Jurkat, Clone E6-1 (cell line): ENCODE results near the gene RTL10.

Experiments used
- DNase-seq: peaks from one replicate; pipeline ENCODE4 v3.0.0-alpha.2; 2011; ENCODE audit warnings: low read depth, low spot score
- H3K4me3 ChIP-seq: 2 replicates; pipeline ENCODE4 v1.5.1; 2011; ENCODE audit warnings: mild to moderate bottlenecking, low read length, control low read depth, moderate library complexity

Gene RTL10

DNA sequence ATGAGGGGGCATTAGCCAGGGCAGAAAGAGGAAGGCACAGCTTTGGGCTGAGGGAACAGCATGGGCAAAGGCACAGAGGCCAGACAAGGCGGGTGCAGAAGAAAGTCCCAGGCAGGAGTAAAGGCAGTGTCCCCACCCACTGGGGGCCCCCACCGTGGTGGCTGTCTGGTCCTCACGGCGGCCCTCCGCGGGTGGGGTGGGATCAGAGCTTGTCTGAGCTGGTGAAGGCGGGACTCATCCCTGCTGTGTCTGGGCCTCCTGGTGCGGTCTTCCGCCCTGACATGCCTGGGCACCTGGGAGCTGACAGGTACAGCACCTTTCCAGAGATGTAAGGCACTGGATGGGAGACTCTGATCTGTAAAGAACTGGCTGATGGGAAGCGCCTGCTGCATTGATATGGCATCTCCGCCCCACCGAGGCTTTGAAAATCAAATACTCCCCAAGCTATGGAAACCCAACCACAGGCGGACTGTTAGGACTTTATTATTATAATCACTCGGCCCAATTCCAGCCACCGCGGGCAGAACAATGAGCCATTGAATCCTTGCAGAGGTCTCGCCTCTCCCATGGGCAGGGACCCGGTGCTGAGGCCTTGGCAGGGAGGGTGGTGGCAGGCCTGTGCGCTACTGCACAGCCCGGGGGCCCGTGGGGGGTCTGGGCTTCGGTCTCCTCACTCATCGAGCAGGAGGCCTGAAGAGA lies 14.2 kb upstream of the RTL10 start:
- no peak for DNase-seq
- no peak overlapping the region for H3K4me3 ChIP-seq

DNA sequence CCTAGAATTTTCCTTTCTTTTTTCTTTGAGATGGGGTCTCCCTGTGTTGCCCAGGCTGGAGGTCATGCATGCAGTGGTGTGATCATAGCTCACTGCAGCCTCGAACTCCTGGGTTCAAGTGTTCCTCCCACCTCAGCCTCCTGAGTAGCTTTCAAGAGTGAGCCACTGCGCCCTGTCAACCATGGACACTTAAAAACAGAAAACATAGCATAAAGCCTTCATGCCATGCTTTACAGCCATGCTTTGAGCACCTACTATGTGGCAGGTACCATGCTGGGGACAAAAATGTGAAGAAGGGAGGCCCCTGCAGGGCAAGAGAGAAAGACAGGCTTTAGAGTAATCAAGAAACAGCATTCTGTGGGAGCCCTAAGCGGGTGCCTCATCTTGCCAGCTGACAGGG lies 13.7 kb upstream of the RTL10 start:
- DNase-seq, result no peak
- H3K4me3 ChIP-seq, result no peak overlapping the region

DNA sequence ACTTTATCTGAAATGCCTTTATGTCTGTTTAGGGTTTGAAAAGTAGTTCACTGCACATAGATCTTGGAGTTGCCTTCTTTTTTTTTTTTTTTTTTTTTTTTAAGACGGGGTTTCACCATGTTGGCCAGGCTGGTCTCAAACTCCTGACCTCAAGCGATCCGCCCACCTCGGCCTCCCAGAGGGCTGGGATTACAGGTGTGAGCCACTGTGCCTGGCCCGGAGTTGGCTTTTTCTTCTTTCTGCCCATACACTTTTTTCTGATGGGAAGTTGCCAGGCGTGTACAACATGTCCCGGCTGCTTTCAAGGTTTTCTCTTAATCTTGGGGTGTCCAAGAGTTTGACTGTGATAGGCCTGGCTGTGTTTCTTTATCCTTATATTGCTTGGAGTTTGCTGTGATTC lies 12.9 kb upstream of the RTL10 start:
- no peak overlapping the region for H3K4me3 ChIP-seq
- DNase-seq, result no peak

DNA sequence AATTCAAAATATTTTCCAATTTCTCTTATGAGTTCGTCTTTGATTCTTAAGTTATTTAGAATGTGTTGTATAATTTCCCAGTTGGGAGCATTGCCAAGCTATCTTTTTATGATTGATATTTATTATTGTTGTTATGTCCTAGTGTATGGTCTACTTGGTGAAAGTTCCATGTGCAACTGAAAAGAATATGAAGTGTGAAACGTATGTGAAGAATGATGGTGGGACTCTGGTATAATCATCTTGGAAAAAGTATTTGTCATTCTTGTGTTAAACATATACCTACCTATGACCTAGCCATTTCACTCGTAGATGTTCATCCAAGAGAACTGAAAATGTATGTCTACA lies 12.0 kb upstream of the RTL10 start:
- H3K4me3 ChIP-seq, result no peak overlapping the region

DNA sequence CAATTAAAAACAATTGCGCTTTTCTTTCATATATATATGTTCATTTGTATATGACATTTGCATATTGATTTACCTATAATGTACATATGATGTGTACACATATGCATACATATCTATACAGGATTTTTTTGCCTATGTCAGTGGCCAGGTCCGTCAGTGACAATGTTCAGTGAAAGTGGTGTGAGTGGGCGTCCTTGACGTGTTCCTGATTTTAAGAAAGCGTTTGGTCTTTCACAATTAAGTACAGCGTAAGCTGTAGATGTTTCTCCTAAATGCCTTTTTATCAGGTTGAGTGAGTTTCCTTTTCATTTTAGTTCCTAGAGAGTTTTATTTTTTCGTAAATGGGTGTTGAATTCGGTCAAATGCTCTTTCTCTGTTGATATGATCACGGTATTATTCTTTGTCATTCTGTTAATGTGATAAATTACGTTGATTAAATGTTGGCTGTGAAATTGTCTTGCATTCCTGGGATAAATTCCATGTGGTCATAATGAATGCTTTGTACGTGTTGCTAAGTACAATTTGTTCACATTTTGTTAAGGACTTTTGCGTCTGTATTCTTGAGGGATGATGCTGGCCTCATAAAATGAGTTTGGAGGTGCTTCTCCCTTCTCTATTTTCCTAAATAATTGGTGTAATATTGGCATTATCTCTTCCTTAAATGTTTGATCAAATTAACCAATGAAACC lies 10.6 kb upstream of the RTL10 start:
- H3K4me3 ChIP-seq, result no peak overlapping the region
- DNase-seq, result no peak

More for the DNA sequence above, 12.0 kb upstream of the RTL10 start:
- no peak for DNase-seq

DNA sequence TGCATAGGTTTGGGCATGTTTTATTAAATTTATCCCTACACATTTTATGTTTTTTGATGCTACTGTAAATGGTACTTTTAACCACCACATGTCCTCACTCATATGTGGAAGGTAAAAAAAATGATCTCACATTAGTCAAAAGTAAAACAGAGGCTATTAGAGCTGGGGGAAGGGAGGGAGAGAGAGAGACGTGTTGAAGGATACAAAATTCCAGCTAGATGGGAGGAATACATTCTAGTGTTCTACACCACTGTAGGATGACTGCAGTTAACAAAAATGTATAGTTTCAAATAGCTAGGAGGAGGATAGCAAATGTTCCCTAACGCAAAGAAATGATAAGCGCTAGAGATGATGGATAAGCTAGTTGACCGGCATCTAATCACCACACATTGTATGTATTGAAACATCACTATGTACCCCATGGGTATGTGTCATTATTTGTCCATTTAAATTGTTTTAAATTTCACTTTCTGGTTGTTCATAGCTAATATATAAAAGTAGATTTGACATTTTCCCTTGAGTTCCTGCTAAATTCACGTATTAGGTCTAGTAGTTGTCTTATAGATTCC lies 9.9 kb upstream of the RTL10 start:
- no peak overlapping the region for H3K4me3 ChIP-seq
- DNase-seq, result no peak

DNA sequence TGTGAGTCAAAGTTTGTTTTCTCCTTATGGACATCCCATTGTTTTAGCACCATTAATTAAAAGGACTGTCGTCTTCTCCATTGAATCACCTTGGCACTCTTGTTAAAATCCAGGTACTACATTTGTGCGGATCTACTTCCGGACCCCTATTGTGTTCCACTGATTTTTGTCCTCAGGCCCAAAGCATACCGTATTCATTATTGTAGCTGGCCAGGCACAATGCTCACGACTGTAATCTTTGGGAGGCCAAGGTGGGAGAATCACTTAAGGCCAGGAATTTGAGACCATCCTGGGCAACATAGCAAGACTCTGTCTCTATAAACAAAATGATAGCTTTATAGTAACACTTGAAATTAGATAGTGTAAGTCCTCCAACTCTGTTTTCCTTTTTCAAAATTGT lies 8.9 kb upstream of the RTL10 start:
- no peak for DNase-seq
- no peak overlapping the region for H3K4me3 ChIP-seq

DNA sequence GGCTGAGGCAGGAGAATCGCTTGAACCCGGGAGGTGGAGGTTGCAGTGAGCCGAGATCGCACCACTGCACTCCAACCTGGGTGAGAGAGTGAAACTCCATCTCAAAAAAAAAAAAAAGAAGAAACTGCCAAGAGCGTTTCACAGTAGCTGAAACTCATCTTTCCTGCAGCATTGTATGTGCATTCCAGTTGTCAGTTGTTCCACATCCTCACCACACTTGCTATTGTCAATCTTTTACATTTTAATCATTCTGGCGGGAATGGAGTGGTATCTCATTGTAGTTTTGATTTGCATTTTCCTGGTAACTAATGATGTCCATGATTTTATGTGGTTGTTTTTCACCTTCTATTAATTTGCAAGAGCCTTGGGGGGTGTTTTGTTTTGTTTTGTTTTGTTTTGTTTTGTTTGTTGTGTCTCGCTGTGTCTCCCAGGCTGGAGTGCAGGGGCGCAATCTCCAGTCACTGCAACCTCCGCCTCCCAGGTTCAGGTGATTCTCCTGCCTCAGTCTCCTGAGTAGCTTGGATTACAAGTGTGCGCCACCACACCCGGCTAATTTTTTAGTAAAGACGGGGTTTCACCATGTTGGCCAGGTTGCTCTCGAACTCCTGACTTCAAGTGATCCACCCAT lies 8.1 kb upstream of the RTL10 start:
- H3K4me3 ChIP-seq, result no peak overlapping the region
- no peak for DNase-seq

DNA sequence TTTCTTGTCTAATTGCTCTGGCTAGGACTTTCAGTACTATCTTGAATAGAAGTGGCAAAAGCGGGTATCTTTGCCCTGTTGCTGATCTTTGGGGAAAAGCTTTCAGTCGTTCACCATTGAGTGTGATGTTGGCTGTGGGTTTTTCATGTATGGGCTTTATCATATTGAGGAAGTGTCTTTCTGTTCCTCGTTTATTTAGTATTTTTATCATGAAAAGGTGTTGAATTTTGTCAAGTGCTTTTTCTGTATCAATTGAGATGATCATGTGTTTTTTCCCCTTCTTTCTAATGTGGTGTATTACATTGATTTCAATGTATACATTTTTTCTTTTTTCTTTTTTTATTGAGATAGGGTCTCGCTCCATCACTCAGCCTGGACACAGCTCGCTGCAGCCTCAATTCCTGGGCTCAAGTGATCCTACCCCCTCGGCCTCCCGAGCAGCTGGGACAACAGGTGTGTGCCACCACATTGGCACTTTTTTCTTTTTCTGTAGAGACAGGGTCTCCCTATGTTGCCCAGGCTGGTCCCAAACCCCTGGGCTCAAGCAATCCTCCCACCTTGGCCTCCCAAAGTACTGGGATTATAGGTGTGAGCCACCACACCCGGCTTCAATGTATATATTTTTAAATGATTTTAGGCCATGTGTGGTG lies 5.3 kb upstream of the RTL10 start:
- H3K4me3 ChIP-seq, result no peak overlapping the region
- no peak for DNase-seq

DNA sequence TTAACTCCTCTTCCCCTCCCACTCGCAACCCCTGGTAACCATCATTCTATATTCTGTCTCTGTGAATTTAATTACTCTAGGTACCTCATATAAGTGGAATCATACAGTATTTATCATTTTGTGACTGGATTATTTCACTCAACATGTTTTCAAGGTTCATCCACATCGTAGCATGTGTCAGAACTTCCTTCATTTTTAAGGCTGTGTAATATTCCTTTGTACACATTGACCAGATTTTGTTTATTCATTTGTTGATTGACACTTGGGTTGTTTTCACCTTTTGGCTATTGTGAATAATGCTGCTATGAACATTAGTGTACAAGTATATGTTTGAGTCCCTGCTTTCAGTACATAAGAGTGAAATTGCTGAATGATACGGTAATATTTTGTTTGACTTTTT lies 2.7 kb upstream of the RTL10 start:
- no peak overlapping the region for H3K4me3 ChIP-seq
- DNase-seq, result no peak

DNA sequence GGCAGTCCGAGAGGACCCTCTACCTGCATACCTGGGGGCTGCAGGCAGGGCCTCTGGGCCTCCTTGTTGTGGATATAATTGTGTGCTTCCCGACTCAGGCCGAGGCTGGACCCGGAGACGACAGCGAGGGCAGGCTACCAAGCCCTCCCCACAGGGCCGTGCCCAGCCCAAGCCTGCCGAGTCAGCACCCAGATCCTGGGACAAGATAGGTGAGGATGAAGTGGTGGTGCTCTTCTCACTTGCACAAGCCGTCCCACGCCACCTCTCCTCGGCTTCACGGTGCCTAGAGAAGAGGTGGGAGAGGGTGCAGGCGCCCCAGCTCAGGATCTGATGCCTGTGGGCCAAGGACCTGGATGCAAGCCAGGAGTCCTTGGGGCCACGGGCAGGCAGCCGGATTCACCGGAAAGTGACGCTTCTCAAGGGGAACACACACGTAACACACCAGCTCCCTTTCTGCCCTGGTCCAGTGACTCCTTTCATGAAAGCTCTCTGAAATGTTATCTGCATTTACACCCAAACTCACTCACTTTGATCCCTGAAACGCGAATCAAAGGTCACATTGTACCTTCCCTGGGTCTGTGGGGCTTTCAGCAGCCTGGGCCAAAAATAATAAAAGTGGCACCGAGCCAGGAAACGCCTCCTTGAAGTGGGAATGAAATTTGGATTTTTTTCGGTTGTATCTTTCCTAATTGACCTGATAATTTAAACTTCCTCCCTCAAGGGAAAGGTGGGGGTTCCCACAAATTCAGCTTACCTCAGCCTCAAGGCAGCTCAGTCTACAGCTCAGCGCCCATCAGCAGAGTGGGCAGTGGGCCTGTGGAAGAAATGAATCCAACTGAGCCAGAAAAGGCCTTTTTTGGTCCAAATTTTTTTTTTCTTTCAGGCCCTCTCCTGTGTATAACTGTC lies 1.1 kb upstream of the RTL10 start:
- peak overlapping the region; percentile 96 for H3K4me3 ChIP-seq
- DNase-seq, result peak; percentile 38

DNA sequence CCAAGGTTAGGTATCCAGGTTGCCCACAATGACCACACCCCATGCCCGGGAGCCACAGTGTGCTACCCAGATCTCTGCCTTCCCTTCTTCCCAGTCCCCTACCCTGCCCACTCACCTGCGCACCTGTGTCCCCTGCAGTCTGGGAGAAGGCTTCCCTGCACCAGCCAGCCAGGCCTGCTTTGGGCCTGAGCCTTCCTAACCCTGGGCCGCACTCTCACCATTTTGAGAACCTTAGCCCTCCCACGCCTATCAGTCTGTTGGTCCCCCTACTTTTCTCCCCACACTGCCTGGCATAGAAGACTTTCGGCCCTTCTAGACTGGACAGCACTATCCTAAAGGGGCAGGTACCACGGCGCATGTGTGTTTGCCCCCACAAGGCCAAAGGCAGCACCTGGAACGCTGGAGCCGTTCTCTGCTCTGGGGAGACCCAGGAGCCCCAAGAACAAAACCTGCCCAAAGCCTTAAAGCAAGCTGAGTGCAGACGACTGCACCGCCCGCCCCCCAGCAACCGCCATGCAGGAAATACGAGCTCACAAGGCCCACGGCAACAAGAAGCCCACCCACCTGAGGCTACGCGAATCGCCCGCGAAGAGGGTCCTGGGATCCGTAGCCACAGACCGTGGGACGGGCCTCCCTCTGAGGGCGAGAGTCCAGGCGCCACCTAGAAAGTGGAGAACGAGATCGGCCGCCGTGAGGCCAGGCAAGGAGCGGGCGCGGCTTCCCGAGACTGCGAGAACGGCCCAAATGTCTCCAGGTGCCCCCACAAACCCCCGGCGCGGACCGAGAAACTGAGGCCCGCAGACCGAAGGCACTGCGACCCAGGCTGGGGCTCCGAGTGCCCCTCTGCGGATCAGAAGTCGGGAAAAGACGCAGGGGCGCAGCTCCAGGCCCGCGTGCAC lies 546 bp downstream of the RTL10 start:
- DNase-seq, result no peak
- H3K4me3 ChIP-seq, result peak overlapping the region; percentile 96

DNA sequence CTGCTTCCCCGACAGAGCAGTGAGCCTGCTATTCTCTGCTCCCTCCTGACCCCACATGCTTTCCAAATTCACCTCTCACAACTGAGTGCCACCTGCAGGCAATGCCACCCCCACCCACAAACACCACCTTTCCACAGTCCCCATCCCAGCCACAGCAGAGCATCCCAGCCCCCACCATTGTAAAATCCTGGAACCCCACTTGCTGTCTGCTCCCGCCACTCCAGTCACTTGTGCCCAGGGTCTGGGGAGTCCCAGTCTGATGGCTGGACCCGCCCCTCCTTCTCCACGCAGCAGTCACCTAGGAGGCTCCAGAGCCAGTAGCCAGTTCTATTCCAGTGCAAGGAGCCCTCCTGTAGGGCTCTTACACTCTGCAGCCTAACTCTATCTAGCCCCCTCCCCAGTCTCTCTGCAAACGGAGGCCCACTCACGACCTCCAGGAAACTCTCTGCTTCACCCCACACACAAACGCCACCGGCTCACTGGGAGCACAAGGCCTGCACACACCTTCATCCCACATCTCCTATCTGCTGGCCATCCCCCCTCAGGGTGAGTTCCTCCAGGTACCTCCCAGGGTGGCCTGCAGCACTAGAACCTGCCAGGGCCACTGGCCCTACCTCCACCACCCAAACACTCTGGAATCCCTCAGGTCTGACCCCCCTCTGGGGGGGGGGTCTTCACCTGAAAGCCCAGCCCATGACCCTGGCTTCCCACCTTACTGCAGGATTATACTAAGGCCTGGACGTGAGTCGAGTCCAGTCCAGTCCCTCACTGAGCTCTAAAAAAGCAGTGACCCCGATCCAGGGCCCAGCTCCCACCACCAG lies 1.4 kb downstream of the RTL10 start:
- peak overlapping the region; percentile 96 for H3K4me3 ChIP-seq
- DNase-seq, result no peak

DNA sequence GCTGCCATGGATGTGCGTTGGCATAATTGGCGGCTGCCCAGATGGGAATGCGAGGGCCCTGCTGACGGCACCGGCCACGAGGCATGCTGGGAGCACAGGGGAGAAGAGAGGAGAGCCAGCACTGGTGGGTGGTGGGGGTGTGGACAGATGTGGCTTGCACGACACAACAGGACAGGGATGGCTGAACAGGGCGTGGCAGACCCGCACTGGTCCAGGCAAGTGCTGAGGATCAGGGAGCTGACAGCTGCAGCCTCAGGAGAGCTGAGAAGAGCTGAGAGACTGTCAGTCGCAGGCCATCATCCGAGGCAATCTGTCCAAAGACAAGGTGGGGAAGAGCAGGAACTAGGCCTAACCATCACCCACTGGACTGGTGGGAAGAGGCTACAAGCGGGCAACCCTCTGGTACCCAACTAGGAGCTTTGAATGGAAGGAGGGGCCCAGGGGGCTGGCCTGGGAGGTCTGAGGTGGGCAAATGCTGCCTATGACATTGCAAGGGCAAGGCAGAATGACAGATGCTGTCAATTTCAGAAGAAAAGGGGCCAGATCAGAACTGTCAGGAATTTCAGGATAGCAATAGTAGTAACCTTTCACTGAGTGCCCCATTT lies 2.4 kb downstream of the RTL10 start:
- no peak for DNase-seq
- H3K4me3 ChIP-seq, result no peak overlapping the region

DNA sequence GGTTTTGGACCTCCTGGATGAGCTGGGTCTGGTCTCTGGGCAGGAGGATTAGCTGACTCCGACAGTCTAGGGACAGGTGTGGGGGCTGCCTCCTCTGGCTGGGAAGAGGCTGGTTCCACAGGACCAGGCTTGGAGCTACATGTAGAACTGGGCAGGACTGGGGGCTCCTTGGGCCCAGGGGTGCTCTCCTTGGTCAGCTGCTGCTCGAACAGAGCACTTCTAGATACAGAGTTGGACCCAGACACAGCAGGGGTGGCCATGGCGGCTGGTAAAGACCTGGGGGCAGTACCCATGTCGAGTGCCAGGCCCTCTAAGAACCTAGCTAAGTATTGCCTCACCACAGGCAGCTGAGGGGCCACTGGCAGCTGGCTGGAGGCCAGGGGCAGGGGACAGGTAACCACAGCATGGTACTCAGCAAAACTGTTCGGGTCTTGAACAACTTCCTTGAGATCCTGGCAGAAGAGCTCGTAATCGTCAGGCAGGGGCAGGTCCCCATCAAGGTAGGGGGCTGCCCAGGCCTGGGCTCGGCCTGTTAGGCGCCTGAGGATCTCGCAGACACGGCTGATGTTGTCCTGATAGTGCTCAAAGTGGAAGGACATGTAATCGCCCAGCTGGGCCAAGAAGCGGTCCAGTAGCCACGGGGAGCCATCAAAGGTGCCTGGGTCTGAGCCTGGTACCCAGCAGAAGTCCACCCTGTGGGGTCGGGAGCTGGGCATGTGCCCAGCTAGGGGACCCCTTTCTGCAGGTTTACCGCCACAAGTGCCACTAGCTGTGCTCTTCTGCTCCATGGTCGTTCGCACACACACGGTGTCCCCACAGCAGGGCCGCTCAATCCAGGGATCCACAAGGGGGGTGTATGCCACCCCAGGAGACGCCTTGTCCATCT lies 3.1 kb downstream of the RTL10 start:
- H3K4me3 ChIP-seq, result no peak overlapping the region
- DNase-seq, result no peak

DNA sequence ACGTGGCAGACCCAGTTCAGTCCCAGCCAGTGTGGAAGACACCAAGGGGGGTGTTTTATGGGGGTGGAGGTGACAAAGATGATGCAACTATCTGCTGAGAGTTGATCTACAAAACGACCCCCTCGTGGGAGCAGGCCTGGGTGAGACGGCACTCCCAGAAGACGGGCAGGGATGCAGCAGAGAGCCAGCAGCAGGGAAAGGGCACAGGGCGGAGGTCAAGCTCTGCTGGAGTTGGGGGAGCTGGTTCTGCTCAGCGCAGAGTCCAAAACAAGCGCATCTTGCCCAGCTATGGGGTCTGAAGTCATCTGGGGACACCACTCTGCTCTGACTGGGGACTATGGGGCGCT lies 3.9 kb downstream of the RTL10 start:
- H3K4me3 ChIP-seq, result no peak overlapping the region
- no peak for DNase-seq
